HepG2 (cell line): ENCODE measurements around the gene TMED3. TPM values are rescaled to one million over a fixed set of nuclear protein-coding genes. Genes with fewer than 3 reads are reported as not detected.

ENCODE experiments used
- ATAC-seq: fragments of 200-7000 bp; cut with Tn5 transposase; 3 replicates; pipeline ENCODE4 v1.9.1; 2020; ENCODE audit warnings: mild to moderate bottlenecking, moderate library complexity
- BruUV-seq: library from RNA; stranded (reverse); fragments of 400-500 nt; replicated peaks from 2 replicates; lab custom pipeline; 2021; lab: Mats Ljungman, UMichigan
- CTCF ChIA-PET: fragments of 300-600 bp; formaldehyde crosslinking; extraction: SDS; loops from one replicate; lab custom pipeline; 2021; ENCODE audit warnings: low total read pairs, inconsistent platforms, low intra/inter-chr PET ratio; lab: Yijun Ruan, JAX
- POLR2A ChIA-PET: fragments of 350-600 bp; sonication (Branson Sonifier 250); formaldehyde crosslinking; loops from one replicate; lab custom pipeline; 2020; ENCODE audit warnings: antibody characterized with exemption, inconsistent platforms; lab: Yijun Ruan, JAX
- DNase-seq: peaks from one replicate; pipeline ENCODE4 v3.0.0-alpha.2; 2015; ENCODE audit warnings: low spot score
- FAIRE-seq: peaks from 3 replicates; lab custom pipeline; 2011; peaks lifted over from hg19 to GRCh38; lab: Jason Lieb, UNC
- H2AFZ ChIP-seq: one replicate; pipeline ENCODE4 v1.6.1; 2011; ENCODE audit warnings: low read length, inconsistent platforms
- H3K27ac ChIP-seq: fragments of 300-600 bp; 3 replicates; pipeline ENCODE4 v1.8.0; 2011; ENCODE audit warnings: mixed run types, mild to moderate bottlenecking, mixed read lengths, low read length, inconsistent platforms; ENCODE audit not compliant: insufficient read depth; ENCODE audit errors: extremely low read length
- H3K27me3 ChIP-seq, 2 experiments: fragments of 200-600 bp in 1 of 2; 2 replicates in 1 of 2; 3 replicates in 1 of 2; pipeline versions ENCODE4 v1.6.0 to v1.8.0; 2011; ENCODE audit warnings: low read length in 2 of 2, mild to moderate bottlenecking in 2 of 2, moderate library complexity in 2 of 2, inconsistent platforms in 1 of 2; ENCODE audit not compliant: insufficient read depth in 2 of 2, control insufficient read depth in 1 of 2
- H3K36me3 ChIP-seq, 2 experiments: fragments of 200-600 bp in 1 of 2; replicated peaks in 1 of 2; 2 replicates in 1 of 2; 3 replicates in 1 of 2; pipeline versions ENCODE4 v1.5.1 to v1.8.0; 2011; ENCODE audit warnings: low read length in 2 of 2, inconsistent platforms in 1 of 2; ENCODE audit not compliant: insufficient read depth in 2 of 2, control insufficient read depth in 1 of 2
- H3K4me1 ChIP-seq: 2 replicates; pipeline ENCODE4 v1.5.1; 2012; ENCODE audit warnings: low read length, inconsistent platforms; ENCODE audit not compliant: insufficient read depth
- H3K4me2 ChIP-seq: 2 replicates; pipeline ENCODE4 v1.6.0; 2011; ENCODE audit warnings: low read depth, low read length, inconsistent platforms
- H3K4me3 ChIP-seq, 3 experiments: fragments of 200-600 bp in 1 of 3; sonication (generic), shearing (Covaris generic) in 1 of 3; replicated peaks in 1 of 3; 2 replicates each; pipeline ENCODE4 v1.5.1; 2011 to 2016; ENCODE audit warnings: low read length in 3 of 3, inconsistent platforms in 2 of 3, low read depth in 2 of 3, mild to moderate bottlenecking in 2 of 3, control low read depth in 1 of 3, mixed read lengths in 1 of 3; ENCODE audit not compliant: insufficient read depth in 1 of 3
- H3K79me2 ChIP-seq: one replicate; pipeline ENCODE4 v1.6.1; 2011; ENCODE audit warnings: low read length, inconsistent platforms; ENCODE audit not compliant: insufficient read depth
- H3K9ac ChIP-seq: 2 replicates; pipeline ENCODE4 v1.6.0; 2011; ENCODE audit warnings: mild to moderate bottlenecking, low read depth, low read length, inconsistent platforms; ENCODE audit not compliant: insufficient read depth
- H3K9me3 ChIP-seq: 2 replicates; pipeline ENCODE4 v1.5.1; 2012; ENCODE audit warnings: mild to moderate bottlenecking, low read length
- H4K20me1 ChIP-seq: 2 replicates; pipeline ENCODE4 v1.6.0; 2011; ENCODE audit warnings: inconsistent platforms, mild to moderate bottlenecking, low read length, moderate library complexity; ENCODE audit not compliant: insufficient read depth
- FIP1L1 ChIP-seq: fragments of 200-400 bp; formaldehyde crosslinking; IDR thresholded peaks from 2 replicates; pipeline ENCODE4 v1.6.1; 2018; ENCODE audit warnings: low read depth, mild to moderate bottlenecking, low read length, moderate library complexity, borderline replicate concordance; ENCODE audit not compliant: insufficient read depth
- MTA3 ChIP-seq: sonication (generic); formaldehyde crosslinking; IDR thresholded peaks from 2 replicates; pipeline ENCODE4 v1.4.0; 2020; ENCODE audit warnings: missing genetic modification reagents
- NCOA1 ChIP-seq: sonication (generic); formaldehyde crosslinking; IDR thresholded peaks from 2 replicates; pipeline ENCODE4 v1.9.0; 2021; ENCODE audit warnings: missing genetic modification reagents
- NFKBIZ ChIP-seq: IDR thresholded peaks from 2 replicates; pipeline ENCODE4 v1.6.1; 2018; ENCODE audit warnings: missing genetic modification reagents, missing compliant biosample characterization
- NFYB ChIP-seq: sonication (generic); formaldehyde crosslinking; IDR thresholded peaks from 2 replicates; pipeline ENCODE4 v1.4.0; 2020; ENCODE audit warnings: missing genetic modification reagents
- NR2F2 ChIP-seq: IDR thresholded peaks from 2 replicates; pipeline ENCODE4 v1.6.1; 2012; ENCODE audit warnings: low read depth, inconsistent platforms, borderline replicate concordance
- RBFOX2 ChIP-seq: fragments of 200-400 bp; formaldehyde crosslinking; IDR thresholded peaks from 2 replicates; pipeline ENCODE4 v1.6.1; 2017; ENCODE audit warnings: low read depth, mild to moderate bottlenecking, low read length
- SP1 ChIP-seq, 2 experiments: fragments of 450-650 bp in 1 of 2; sonication (generic) in 1 of 2; formaldehyde crosslinking in 1 of 2; IDR thresholded peaks; 2 replicates each; pipeline versions ENCODE4 v1.4.0 to v1.6.1; 2016 to 2020; ENCODE audit warnings: missing genetic modification reagents in 1 of 2
- TBX3 ChIP-seq: fragments of 450-650 bp; IDR thresholded peaks from 2 replicates; pipeline ENCODE4 v1.6.1; 2017; ENCODE audit warnings: antibody characterized with exemption, mild to moderate bottlenecking, inconsistent platforms, borderline replicate concordance
- ZMYM3 ChIP-seq: sonication (generic); formaldehyde crosslinking; IDR thresholded peaks from 2 replicates; pipeline ENCODE4 v1.5.1; 2020; ENCODE audit warnings: mild to moderate bottlenecking, missing genetic modification reagents
- ZNF333 ChIP-seq: sonication (generic); formaldehyde crosslinking; IDR thresholded peaks from 2 replicates; pipeline ENCODE4 v1.4.0; 2020; ENCODE audit warnings: mild to moderate bottlenecking, missing genetic modification reagents, borderline replicate concordance
- WGBS: methylation state at CpG from one replicate; pipeline ENCODE4 v1.1.6; 2017; ENCODE audit warnings: low lambda C conversion rate; 5-methylcytosine and 5-hydroxymethylcytosine counted together
- in situ Hi-C: cut with HindIII; loops from 2 replicates; pipeline ENCODE4 v1.10.0; 2017; ENCODE audit warnings: low pct_unique_long_range_greater_than_20kb; ENCODE audit not compliant: extremely low pct_ligation_motif_present
- intact Hi-C: fragments of 100-400 bp; cut with micrococcal nuclease; formaldehyde crosslinking; loops from one replicate; pipeline ENCODE4 v1.10.0; 2022; ENCODE audit not compliant: unreplicated experiment
- polyA plus RNA-seq, 8 experiments: library from polyadenylated mRNA; depleted of rRNA in 3 of 8; stranded (reverse) in 7 of 8; unstranded in 1 of 8; fragments of >200 nt; fragmentation: Illumina TruSeq in 4 of 8; extraction: Trizol in 4 of 8; gene quantifications; 2 replicates each; pipeline versions ENCODE4 v1.2.1 to v1.2.3, GENCODE V29; 2011 to 2016; ENCODE audit warnings: low read depth in 4 of 8, missing spikeins in 1 of 8, mixed read lengths in 1 of 8; ENCODE audit not compliant: insufficient read depth in 1 of 8
- total RNA-seq, 5 experiments: library from RNA; depleted of rRNA; stranded (reverse); fragments of >200 nt; fragmentation: Illumina TruSeq; extraction: Trizol; gene quantifications; 2 replicates each; pipeline ENCODE4 v1.2.3, GENCODE V29; 2016; ENCODE audit warnings: low read depth in 1 of 5
- TF ChIP-seq, protein P1 (sequence below): sonication (generic); formaldehyde crosslinking; IDR thresholded peaks from 2 replicates; pipeline ENCODE4 v1.4.0; 2020; ENCODE audit warnings: missing genetic modification reagents
- TF ChIP-seq, protein P2 (sequence below), 2 experiments: fragments of 450-650 bp in 1 of 2; sonication (generic) in 1 of 2; formaldehyde crosslinking; IDR thresholded peaks; 2 replicates each; pipeline versions ENCODE4 v1.5.0 to v1.8.0; 2020 to 2022; ENCODE audit warnings: mild to moderate bottlenecking in 1 of 2, missing genetic modification reagents in 1 of 2
- TF ChIP-seq, protein P3 (sequence below): sonication (generic); formaldehyde crosslinking; IDR thresholded peaks from 2 replicates; pipeline ENCODE4 v1.9.0; 2022; ENCODE audit warnings: low read depth, missing genetic modification reagents
- TF ChIP-seq, protein P4 (sequence below): sonication (generic); formaldehyde crosslinking; IDR thresholded peaks from 2 replicates; pipeline ENCODE4 v1.5.1; 2020; ENCODE audit warnings: missing genetic modification reagents, mild to moderate bottlenecking, borderline replicate concordance

The TMED3 gene
- total and polyA plus RNA-seq, 2 of the 13 experiments (the other 11 are each of a cell fraction or from before 2014, with no cell fraction given) = 125 to 155 TPM

DNA sequence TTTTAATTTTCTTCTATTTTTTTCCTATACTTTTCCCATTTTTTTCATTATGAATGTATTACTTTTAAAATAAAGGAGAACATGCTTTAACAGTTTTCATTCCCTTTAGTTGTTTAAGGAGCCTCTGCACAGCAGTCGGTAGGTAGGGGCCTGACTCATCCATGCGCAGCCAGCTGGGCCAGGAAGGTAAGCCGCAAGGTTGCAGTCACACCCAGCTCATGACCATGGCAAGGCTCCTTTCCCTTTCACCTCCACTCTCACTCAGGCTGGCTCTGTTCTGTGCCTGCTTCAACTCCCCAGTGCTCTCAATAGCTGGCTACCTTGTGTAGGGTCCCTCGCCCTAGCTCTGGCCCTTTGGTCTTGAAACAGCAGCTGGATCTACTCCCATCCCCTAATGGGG lies 45.7 kb upstream of the TMED3 start (continued):
- TF ChIP-seq, protein P1, sequence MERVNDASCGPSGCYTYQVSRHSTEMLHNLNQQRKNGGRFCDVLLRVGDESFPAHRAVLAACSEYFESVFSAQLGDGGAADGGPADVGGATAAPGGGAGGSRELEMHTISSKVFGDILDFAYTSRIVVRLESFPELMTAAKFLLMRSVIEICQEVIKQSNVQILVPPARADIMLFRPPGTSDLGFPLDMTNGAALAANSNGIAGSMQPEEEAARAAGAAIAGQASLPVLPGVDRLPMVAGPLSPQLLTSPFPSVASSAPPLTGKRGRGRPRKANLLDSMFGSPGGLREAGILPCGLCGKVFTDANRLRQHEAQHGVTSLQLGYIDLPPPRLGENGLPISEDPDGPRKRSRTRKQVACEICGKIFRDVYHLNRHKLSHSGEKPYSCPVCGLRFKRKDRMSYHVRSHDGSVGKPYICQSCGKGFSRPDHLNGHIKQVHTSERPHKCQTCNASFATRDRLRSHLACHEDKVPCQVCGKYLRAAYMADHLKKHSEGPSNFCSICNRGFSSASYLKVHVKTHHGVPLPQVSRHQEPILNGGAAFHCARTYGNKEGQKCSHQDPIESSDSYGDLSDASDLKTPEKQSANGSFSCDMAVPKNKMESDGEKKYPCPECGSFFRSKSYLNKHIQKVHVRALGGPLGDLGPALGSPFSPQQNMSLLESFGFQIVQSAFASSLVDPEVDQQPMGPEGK (CRISPR knock-in tag) = no peak
- TF ChIP-seq RBFOX2 (no peak), TBX3 (no peak), NFYB (no peak), NR2F2 (no peak)
- TF ChIP-seq, protein P2, sequence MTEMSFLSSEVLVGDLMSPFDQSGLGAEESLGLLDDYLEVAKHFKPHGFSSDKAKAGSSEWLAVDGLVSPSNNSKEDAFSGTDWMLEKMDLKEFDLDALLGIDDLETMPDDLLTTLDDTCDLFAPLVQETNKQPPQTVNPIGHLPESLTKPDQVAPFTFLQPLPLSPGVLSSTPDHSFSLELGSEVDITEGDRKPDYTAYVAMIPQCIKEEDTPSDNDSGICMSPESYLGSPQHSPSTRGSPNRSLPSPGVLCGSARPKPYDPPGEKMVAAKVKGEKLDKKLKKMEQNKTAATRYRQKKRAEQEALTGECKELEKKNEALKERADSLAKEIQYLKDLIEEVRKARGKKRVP (CRISPR knock-in tag; IDR thresholded peaks at IDR 0.05) = no peak
- TF ChIP-seq, all 625 proteins: peak for 0

DNA sequence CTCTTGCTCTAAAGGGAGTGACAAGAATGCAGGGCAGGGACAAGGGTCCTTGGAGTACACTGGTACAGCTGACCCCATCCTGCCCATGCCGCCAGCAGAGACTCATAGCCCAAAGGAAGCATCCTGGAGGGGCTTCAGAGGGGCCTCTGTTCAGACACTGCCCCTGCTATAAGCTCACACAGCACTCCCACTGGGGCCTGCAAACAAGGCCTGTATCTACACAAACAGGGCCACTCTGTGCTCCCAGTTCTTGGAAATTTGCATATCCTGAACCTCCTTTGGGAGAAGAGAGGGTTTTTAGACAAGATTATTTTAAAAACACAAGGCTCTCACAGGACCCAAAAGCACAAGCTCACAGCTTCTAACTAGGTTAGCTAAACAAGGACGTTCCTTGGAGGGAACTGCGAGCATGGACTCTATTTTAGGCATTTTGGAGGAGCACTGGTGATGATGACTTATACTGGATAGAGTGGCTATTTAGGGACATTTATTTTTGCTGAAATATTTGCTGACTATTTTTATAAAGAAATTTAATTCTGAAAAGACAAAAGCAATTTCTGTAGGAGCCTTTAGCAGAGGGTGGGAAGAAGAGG lies 44.8 kb upstream of the TMED3 start:
- H4K20me1 ChIP-seq = no peaks in the 10 kb centered on the region
- in situ Hi-C loops = no loop called here
- no peaks in the 10 kb centered on the region; a peak in 1 of 5 replicates for H3K27me3 ChIP-seq
- no peaks in the 10 kb centered on the region for H3K4me1 ChIP-seq
- no peaks in the 10 kb centered on the region for H3K79me2 ChIP-seq
- ATAC-seq (no peak), FAIRE-seq (no peak), DNase-seq (no peak)
- BruUV-seq = no TSS peak
- no peaks in the 10 kb centered on the region for H3K9me3 ChIP-seq
- no peaks in the 10 kb centered on the region for H3K36me3 ChIP-seq
- no peak overlapping the region for H3K9ac ChIP-seq
- H3K27ac ChIP-seq = no peak overlapping the region
- H2AFZ ChIP-seq = no peak overlapping the region
- intact Hi-C loops = no loop called here
- 6% methylated on average over 3 of the region's 3 CpGs for WGBS
- CTCF ChIA-PET = no interaction called here
- H3K4me2 ChIP-seq = no peak overlapping the region
- POLR2A ChIA-PET = no interaction called here
- no peak overlapping the region for H3K4me3 ChIP-seq
- TF ChIP-seq, protein P3, sequence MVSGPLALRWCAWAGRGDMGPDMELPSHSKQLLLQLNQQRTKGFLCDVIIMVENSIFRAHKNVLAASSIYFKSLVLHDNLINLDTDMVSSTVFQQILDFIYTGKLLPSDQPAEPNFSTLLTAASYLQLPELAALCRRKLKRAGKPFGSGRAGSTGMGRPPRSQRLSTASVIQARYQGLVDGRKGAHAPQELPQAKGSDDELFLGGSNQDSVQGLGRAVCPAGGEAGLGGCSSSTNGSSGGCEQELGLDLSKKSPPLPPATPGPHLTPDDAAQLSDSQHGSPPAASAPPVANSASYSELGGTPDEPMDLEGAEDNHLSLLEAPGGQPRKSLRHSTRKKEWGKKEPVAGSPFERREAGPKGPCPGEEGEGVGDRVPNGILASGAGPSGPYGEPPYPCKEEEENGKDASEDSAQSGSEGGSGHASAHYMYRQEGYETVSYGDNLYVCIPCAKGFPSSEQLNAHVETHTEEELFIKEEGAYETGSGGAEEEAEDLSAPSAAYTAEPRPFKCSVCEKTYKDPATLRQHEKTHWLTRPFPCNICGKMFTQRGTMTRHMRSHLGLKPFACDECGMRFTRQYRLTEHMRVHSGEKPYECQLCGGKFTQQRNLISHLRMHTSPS (CRISPR knock-in tag) = no peak
- TF ChIP-seq ZMYM3 (CRISPR knock-in tag) = no peak
- no peak for TF ChIP-seq NFKBIZ (CRISPR knock-in tag)
- TF ChIP-seq SP1 (IDR thresholded peaks at IDR 0.05) = no peak
- no peak for TF ChIP-seq SP1 (CRISPR knock-in tag; IDR thresholded peaks at IDR 0.05)
- no peak for TF ChIP-seq MTA3 (CRISPR knock-in tag)
- TF ChIP-seq, protein P4, sequence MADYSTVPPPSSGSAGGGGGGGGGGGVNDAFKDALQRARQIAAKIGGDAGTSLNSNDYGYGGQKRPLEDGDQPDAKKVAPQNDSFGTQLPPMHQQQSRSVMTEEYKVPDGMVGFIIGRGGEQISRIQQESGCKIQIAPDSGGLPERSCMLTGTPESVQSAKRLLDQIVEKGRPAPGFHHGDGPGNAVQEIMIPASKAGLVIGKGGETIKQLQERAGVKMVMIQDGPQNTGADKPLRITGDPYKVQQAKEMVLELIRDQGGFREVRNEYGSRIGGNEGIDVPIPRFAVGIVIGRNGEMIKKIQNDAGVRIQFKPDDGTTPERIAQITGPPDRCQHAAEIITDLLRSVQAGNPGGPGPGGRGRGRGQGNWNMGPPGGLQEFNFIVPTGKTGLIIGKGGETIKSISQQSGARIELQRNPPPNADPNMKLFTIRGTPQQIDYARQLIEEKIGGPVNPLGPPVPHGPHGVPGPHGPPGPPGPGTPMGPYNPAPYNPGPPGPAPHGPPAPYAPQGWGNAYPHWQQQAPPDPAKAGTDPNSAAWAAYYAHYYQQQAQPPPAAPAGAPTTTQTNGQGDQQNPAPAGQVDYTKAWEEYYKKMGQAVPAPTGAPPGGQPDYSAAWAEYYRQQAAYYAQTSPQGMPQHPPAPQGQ (CRISPR knock-in tag) = no peak
- no peak for TF ChIP-seq NCOA1
- no peak for TF ChIP-seq ZNF333 (CRISPR knock-in tag)
- no peak for TF ChIP-seq FIP1L1
